ENCODE results near the gene ACOT9. TPM values are rescaled to one million over a fixed set of nuclear protein-coding genes. Genes with fewer than 3 reads are reported as not detected.

The ACOT9 gene
- total and polyA plus RNA-seq, 2 experiments from 2014 or later = 28.5 to 34.3 TPM

- TF ChIP-seq EZH2 (IDR thresholded peaks at IDR 0.05; ENCODE audit: low read depth, unreplicated experiment) (no peak), NANOG (IDR thresholded peaks at IDR 0.05; ENCODE audit: borderline replicate concordance) (no peak)
Measured at GRCh38 chrX:23666282-23666681, 76.8 kb downstream of the ACOT9 start (continued).

DNA sequence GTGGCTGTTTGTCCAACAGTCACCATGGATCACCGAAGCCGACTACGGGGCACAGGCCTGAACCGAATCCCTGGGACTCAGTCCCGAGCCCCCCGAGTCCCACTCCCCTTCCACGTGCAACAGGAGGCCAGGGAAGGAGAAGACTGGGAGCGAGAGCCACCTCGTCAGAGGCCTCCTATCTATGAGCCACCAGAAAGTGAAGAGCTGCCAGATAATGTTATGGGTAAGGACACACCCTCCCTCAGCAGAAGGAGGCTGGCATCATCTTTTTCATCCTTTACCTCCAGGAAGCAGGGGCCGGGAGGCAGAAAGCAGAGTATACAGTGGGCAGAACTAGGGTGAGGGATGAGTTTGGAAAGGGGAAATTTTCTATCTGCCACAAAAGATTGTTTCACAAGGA is 78.6 kb downstream of the ACOT9 start:
- 0 out of 2 replicates have a peak, but pooled peaks cover 5% of the 10 kb centered on the region for H3K9me2 ChIP-seq (ENCODE audit: insufficient read depth)
- H3K4me2 ChIP-seq = no peak overlapping the region
- no peaks in the 10 kb centered on the region for H3F3A ChIP-seq (replicated peaks; ENCODE audit: low read depth)
- TF ChIP-seq STAT1 (IDR thresholded peaks at IDR 0.05; ENCODE audit: unreplicated experiment) (no peak), EZH2phosphoT487 (IDR thresholded peaks at IDR 0.05; ENCODE audit: unreplicated experiment) (no peak), REST (IDR thresholded peaks at IDR 0.05; ENCODE audit: unreplicated experiment) (no peak), NANOG (IDR thresholded peaks at IDR 0.05; ENCODE audit: borderline replicate concordance) (no peak), JUNB (IDR thresholded peaks at IDR 0.05; ENCODE audit: unreplicated experiment) (no peak), ZNF114 (CRISPR knock-in tag; IDR thresholded peaks at IDR 0.05) (no peak), CREB1 (CRISPR knock-in tag; IDR thresholded peaks at IDR 0.05; ENCODE audit: low read depth) (no peak), CTCF (conservative IDR thresholded peaks at IDR 0.05; ENCODE audit: low read depth in 2 of 2) (no peak), POLR2AphosphoS5 (IDR thresholded peaks at IDR 0.05; ENCODE audit: low read depth) (no peak), EZH2 (IDR thresholded peaks at IDR 0.05; ENCODE audit: low read depth, unreplicated experiment) (no peak), ZNF331 (CRISPR knock-in tag; IDR thresholded peaks at IDR 0.05; ENCODE audit: low read depth) (no peak)
- TF ChIP-seq, protein P1, sequence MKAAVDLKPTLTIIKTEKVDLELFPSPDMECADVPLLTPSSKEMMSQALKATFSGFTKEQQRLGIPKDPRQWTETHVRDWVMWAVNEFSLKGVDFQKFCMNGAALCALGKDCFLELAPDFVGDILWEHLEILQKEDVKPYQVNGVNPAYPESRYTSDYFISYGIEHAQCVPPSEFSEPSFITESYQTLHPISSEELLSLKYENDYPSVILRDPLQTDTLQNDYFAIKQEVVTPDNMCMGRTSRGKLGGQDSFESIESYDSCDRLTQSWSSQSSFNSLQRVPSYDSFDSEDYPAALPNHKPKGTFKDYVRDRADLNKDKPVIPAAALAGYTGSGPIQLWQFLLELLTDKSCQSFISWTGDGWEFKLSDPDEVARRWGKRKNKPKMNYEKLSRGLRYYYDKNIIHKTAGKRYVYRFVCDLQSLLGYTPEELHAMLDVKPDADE (IDR thresholded peaks at IDR 0.05) = no peak
- TF ChIP-seq, protein P2, sequence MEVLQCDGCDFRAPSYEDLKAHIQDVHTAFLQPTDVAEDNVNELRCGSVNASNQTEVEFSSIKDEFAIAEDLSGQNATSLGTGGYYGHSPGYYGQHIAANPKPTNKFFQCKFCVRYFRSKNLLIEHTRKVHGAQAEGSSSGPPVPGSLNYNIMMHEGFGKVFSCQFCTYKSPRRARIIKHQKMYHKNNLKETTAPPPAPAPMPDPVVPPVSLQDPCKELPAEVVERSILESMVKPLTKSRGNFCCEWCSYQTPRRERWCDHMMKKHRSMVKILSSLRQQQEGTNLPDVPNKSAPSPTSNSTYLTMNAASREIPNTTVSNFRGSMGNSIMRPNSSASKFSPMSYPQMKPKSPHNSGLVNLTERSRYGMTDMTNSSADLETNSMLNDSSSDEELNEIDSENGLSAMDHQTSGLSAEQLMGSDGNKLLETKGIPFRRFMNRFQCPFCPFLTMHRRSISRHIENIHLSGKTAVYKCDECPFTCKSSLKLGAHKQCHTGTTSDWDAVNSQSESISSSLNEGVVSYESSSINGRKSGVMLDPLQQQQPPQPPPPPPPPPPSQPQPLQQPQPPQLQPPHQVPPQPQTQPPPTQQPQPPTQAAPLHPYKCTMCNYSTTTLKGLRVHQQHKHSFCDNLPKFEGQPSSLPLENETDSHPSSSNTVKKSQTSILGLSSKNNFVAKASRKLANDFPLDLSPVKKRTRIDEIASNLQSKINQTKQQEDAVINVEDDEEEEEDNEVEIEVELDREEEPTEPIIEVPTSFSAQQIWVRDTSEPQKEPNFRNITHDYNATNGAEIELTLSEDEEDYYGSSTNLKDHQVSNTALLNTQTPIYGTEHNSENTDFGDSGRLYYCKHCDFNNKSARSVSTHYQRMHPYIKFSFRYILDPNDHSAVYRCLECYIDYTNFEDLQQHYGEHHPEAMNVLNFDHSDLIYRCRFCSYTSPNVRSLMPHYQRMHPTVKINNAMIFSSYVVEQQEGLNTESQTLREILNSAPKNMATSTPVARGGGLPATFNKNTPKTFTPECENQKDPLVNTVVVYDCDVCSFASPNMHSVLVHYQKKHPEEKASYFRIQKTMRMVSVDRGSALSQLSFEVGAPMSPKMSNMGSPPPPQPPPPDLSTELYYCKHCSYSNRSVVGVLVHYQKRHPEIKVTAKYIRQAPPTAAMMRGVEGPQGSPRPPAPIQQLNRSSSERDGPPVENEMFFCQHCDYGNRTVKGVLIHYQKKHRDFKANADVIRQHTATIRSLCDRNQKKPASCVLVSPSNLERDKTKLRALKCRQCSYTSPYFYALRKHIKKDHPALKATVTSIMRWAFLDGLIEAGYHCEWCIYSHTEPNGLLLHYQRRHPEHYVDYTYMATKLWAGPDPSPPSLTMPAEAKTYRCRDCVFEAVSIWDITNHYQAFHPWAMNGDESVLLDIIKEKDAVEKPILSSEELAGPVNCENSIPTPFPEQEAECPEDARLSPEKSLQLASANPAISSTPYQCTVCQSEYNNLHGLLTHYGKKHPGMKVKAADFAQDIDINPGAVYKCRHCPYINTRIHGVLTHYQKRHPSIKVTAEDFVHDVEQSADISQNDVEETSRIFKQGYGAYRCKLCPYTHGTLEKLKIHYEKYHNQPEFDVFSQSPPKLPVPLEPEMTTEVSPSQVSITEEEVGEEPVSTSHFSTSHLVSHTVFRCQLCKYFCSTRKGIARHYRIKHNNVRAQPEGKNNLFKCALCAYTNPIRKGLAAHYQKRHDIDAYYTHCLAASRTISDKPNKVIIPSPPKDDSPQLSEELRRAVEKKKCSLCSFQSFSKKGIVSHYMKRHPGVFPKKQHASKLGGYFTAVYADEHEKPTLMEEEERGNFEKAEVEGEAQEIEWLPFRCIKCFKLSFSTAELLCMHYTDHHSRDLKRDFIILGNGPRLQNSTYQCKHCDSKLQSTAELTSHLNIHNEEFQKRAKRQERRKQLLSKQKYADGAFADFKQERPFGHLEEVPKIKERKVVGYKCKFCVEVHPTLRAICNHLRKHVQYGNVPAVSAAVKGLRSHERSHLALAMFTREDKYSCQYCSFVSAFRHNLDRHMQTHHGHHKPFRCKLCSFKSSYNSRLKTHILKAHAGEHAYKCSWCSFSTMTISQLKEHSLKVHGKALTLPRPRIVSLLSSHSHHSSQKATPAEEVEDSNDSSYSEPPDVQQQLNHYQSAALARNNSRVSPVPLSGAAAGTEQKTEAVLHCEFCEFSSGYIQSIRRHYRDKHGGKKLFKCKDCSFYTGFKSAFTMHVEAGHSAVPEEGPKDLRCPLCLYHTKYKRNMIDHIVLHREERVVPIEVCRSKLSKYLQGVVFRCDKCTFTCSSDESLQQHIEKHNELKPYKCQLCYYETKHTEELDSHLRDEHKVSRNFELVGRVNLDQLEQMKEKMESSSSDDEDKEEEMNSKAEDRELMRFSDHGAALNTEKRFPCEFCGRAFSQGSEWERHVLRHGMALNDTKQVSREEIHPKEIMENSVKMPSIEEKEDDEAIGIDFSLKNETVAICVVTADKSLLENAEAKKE (CRISPR knock-in tag; IDR thresholded peaks at IDR 0.05) = no peak
- no peak for DNase-seq (ENCODE audit: low spot score)
- peaks cover 27% of the 10 kb centered on the region for H3K4me1 Mint-ChIP-seq
- no peaks in the 10 kb centered on the region for H3K36me3 Mint-ChIP-seq (ENCODE audit: low read depth)
- peaks cover 10% of the 10 kb centered on the region for H3K4me1 ChIP-seq (ENCODE audit: insufficient read depth)
- ATAC-seq = no peak
- no peaks in the 10 kb centered on the region for H3K27me3 Mint-ChIP-seq (ENCODE audit: insufficient read depth, low read depth, poor library complexity)
- peaks cover 15% of the 10 kb centered on the region for H3K79me2 ChIP-seq (replicated peaks; ENCODE audit: insufficient read depth)
- H3K27ac Mint-ChIP-seq = no peak overlapping the region
- H4K20me1 ChIP-seq (replicated peaks; ENCODE audit: insufficient read depth) = no peaks in the 10 kb centered on the region
- no peak overlapping the region for H3K27ac ChIP-seq (ENCODE audit: low read depth)
- no peaks in the 10 kb centered on the region for H3K36me3 ChIP-seq (ENCODE audit: insufficient read depth)
- H3K4me3 ChIP-seq = no peak overlapping the region
- H3K27me3 ChIP-seq (ENCODE audit: insufficient read depth) = no peaks in the 10 kb centered on the region
- no peak overlapping the region for H2AFZ ChIP-seq
- H3K9me3 Mint-ChIP-seq = no peaks in the 10 kb centered on the region
- no peak overlapping the region for H3K4me3 Mint-ChIP-seq
